HEK293 (cell line): Measurements from ENCODE around the gene SULT1A3.

Source experiments
- CTCF ChIA-PET: fragments of 350-600 bp; formaldehyde crosslinking; extraction: SDS; loops from one replicate; lab custom pipeline; 2021; ENCODE audit warnings: antibody characterized with exemption; lab: Yijun Ruan, JAX
- POLR2A ChIA-PET: fragments of 300-600 bp; formaldehyde crosslinking; extraction: SDS; loops from one replicate; lab custom pipeline; 2020; ENCODE audit warnings: antibody characterized with exemption, inconsistent platforms; lab: Yijun Ruan, JAX
- H3K27ac ChIP-seq: fragments of 200-500 bp; sonication (Bioruptor generic); 2 replicates; pipeline ENCODE4 v1.5.1; 2014; ENCODE audit warnings: low read depth, low read length, control low read depth, inconsistent platforms; ENCODE audit errors: extremely low read depth
- H3K36me3 ChIP-seq, 2 experiments: fragments of 200-500 bp in 1 of 2; sonication (Bioruptor generic) in 1 of 2; 1 replicate in 1 of 2; 2 replicates in 1 of 2; pipeline ENCODE4 v1.5.1; 2014 to 2017; ENCODE audit warnings: inconsistent platforms in 2 of 2, low read length in 2 of 2; ENCODE audit not compliant: control insufficient read depth in 2 of 2, insufficient read depth in 1 of 2
- H3K4me1 ChIP-seq: fragments of 200-500 bp; sonication (Bioruptor generic); 2 replicates; pipeline ENCODE4 v1.5.1; 2014; ENCODE audit warnings: mild to moderate bottlenecking, low read length, inconsistent platforms; ENCODE audit not compliant: control insufficient read depth, insufficient read depth
- H3K4me3 ChIP-seq: 2 replicates; pipeline ENCODE4 v1.5.1; 2011; ENCODE audit warnings: low read depth, mild to moderate bottlenecking, control low read depth, low read length, moderate library complexity
- H3K9me3 ChIP-seq: fragments of 200-500 bp; sonication (Bioruptor generic); 2 replicates; pipeline ENCODE4 v1.5.1; 2014; ENCODE audit warnings: low read depth, low read length, inconsistent platforms; ENCODE audit not compliant: control insufficient read depth, insufficient read depth
- BCL11B ChIP-seq: fragments of 450-650 bp; formaldehyde crosslinking; IDR thresholded peaks from 2 replicates; pipeline ENCODE4 v1.5.1; 2016; ENCODE audit warnings: low read depth, missing biosample characterization, missing genetic modification characterization
- EGR2 ChIP-seq: fragments of 450-650 bp; formaldehyde crosslinking; IDR thresholded peaks from 2 replicates; pipeline ENCODE4 v1.5.1; 2016; ENCODE audit warnings: low read depth, missing biosample characterization, missing genetic modification characterization
- KLF1 ChIP-seq: fragments of 450-650 bp; formaldehyde crosslinking; IDR thresholded peaks from 2 replicates; pipeline ENCODE4 v1.5.1; 2016; ENCODE audit warnings: missing biosample characterization, missing genetic modification characterization
- KLF7 ChIP-seq: fragments of 450-650 bp; formaldehyde crosslinking; IDR thresholded peaks from 2 replicates; pipeline ENCODE4 v1.5.1; 2016; ENCODE audit warnings: missing biosample characterization, missing genetic modification characterization, borderline replicate concordance
- PATZ1 ChIP-seq: fragments of 450-650 bp; formaldehyde crosslinking; IDR thresholded peaks from 2 replicates; pipeline ENCODE4 v1.5.1; 2016; ENCODE audit warnings: missing biosample characterization, missing genetic modification characterization
- ZFP3 ChIP-seq: fragments of 450-650 bp; formaldehyde crosslinking; IDR thresholded peaks from 2 replicates; pipeline ENCODE4 v1.5.1; 2016; ENCODE audit warnings: low read depth, missing biosample characterization, missing genetic modification characterization
- ZFP37 ChIP-seq: fragments of 450-650 bp; formaldehyde crosslinking; IDR thresholded peaks from 2 replicates; pipeline ENCODE4 v1.5.1; 2016; ENCODE audit warnings: missing biosample characterization, missing genetic modification characterization
- ZNF140 ChIP-seq: fragments of 450-650 bp; formaldehyde crosslinking; IDR thresholded peaks from 2 replicates; pipeline ENCODE4 v1.5.1; 2016; ENCODE audit warnings: missing biosample characterization, missing genetic modification characterization
- ZNF202 ChIP-seq: fragments of 450-650 bp; formaldehyde crosslinking; IDR thresholded peaks from 2 replicates; pipeline ENCODE4 v1.5.1; 2016; ENCODE audit warnings: missing biosample characterization, missing genetic modification characterization, borderline replicate concordance
- ZNF416 ChIP-seq: fragments of 450-650 bp; formaldehyde crosslinking; IDR thresholded peaks from 2 replicates; pipeline ENCODE4 v1.5.1; 2016; ENCODE audit warnings: missing biosample characterization, missing genetic modification characterization
- ZNF529 ChIP-seq: fragments of 450-650 bp; formaldehyde crosslinking; IDR thresholded peaks from 2 replicates; pipeline ENCODE4 v1.5.1; 2017; ENCODE audit warnings: missing genetic modification characterization, missing biosample characterization; ENCODE audit not compliant: insufficient replicate concordance
- ZNF549 ChIP-seq: fragments of 450-650 bp; IDR thresholded peaks from 2 replicates; pipeline ENCODE4 v1.5.1; 2018; ENCODE audit warnings: missing biosample characterization, missing genetic modification characterization, mild to moderate bottlenecking, inconsistent platforms, moderate library complexity
- ZNF677 ChIP-seq: fragments of 450-650 bp; IDR thresholded peaks from 2 replicates; pipeline ENCODE4 v1.5.0; 2018; ENCODE audit warnings: missing biosample characterization, mild to moderate bottlenecking, missing genetic modification characterization, moderate library complexity
- ZNF776 ChIP-seq: fragments of 450-650 bp; formaldehyde crosslinking; IDR thresholded peaks from 2 replicates; pipeline ENCODE4 v1.5.0; 2017; ENCODE audit warnings: missing biosample characterization, missing genetic modification characterization, borderline replicate concordance
- ZNF785 ChIP-seq: fragments of 450-650 bp; formaldehyde crosslinking; IDR thresholded peaks from 2 replicates; pipeline ENCODE4 v1.5.1; 2016; ENCODE audit warnings: missing biosample characterization, missing genetic modification characterization
- ZNF837 ChIP-seq: fragments of 450-650 bp; formaldehyde crosslinking; IDR thresholded peaks from 2 replicates; pipeline ENCODE4 v1.5.1; 2016; ENCODE audit warnings: missing biosample characterization, missing genetic modification characterization
- ZSCAN18 ChIP-seq: fragments of 450-650 bp; formaldehyde crosslinking; IDR thresholded peaks from 2 replicates; pipeline ENCODE4 v1.5.1; 2016; ENCODE audit warnings: missing biosample characterization, missing genetic modification characterization
- ZSCAN23 ChIP-seq: fragments of 450-650 bp; formaldehyde crosslinking; IDR thresholded peaks from 2 replicates; pipeline ENCODE4 v1.5.1; 2016; ENCODE audit warnings: missing biosample characterization, missing genetic modification characterization
- ZXDB ChIP-seq: fragments of 450-650 bp; formaldehyde crosslinking; IDR thresholded peaks from 2 replicates; pipeline ENCODE4 v1.5.1; 2016; ENCODE audit warnings: missing biosample characterization, missing genetic modification characterization
- TF ChIP-seq, protein P1 (sequence below): fragments of 450-650 bp; formaldehyde crosslinking; IDR thresholded peaks from 2 replicates; pipeline ENCODE4 v1.5.1; 2016; ENCODE audit warnings: missing biosample characterization, missing genetic modification characterization
- TF ChIP-seq, protein P2 (sequence below): fragments of 450-650 bp; formaldehyde crosslinking; IDR thresholded peaks from 2 replicates; pipeline ENCODE4 v1.5.1; 2016; ENCODE audit warnings: missing biosample characterization, missing genetic modification characterization
- TF ChIP-seq, protein P3 (sequence below): fragments of 450-650 bp; formaldehyde crosslinking; IDR thresholded peaks from 2 replicates; pipeline ENCODE4 v1.5.1; 2016; ENCODE audit warnings: missing biosample characterization, missing genetic modification characterization

SULT1A3 gene

GRCh38 chr16:30179931-30180330 lies 19.1 kb upstream of the SULT1A3 start:
- Histone ChIP-seq H3K36me3 (no peaks in the 10 kb centered on the region), H3K4me1 (peaks cover 5% of the 10 kb centered on the region; the same call in 1 of the 2 replicates), H3K9me3 (no peaks in the 10 kb centered on the region), H3K27ac (no peak overlapping the region), H3K4me3 (no peak overlapping the region)
- TF ChIP-seq, protein P1, sequence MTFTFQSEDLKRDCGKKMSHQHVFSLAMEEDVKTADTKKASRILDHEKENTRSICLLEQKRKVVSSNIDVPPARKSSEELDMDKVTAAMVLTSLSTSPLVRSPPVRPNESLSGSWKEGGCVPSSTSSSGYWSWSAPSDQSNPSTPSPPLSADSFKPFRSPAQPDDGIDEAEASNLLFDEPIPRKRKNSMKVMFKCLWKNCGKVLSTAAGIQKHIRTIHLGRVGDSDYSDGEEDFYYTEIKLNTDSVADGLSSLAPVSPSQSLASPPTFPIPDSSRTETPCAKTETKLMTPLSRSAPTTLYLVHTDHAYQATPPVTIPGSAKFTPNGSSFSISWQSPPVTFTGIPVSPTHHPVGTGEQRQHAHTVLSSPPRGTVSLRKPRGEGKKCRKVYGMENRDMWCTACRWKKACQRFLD (tag by site-specific recombination), result no peak
- no peak for TF ChIP-seq ZNF416 (tag by site-specific recombination)
- CTCF ChIA-PET, result interaction anchor here (0.6 to 1.6 kb wide), 3 partner anchors 14 to 88 kb away, joined by 3 to 4 read pairs (median 3); partner anchors contain the start of gene TBX6
- POLR2A ChIA-PET, result interaction anchor here (0.6 to 1.3 kb wide), 3 partner anchors 59 to 208 kb away, joined by 4 to 8 read pairs (median 4); no protein-coding TSS in a partner anchor

DNA sequence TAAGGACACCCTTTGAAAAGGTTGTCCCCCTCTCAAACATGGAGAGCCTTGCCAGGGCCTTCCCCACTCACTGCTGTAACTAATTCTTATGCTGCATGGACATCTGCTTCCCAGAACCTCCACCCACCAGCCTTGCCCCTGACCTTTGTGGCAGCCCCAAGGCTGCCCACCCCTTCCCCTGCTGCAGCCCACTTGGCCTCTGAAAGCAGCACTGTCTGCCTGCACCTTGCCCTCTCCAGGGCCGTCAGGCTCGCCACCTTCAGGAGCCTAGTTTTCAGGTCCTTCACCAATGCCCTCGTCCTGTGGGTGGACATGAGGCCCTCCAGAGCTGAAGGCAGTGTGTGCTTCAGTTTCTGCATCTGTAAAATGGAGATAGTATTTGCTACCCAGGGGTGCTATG lies 18.3 kb upstream of the SULT1A3 start:
- Histone ChIP-seq H3K9me3 (no peaks in the 10 kb centered on the region), H3K36me3 (no peaks in the 10 kb centered on the region), H3K27ac (no peak overlapping the region), H3K4me1 (peaks cover 5% of the 10 kb centered on the region; the same call in 1 of the 2 replicates), H3K4me3 (no peak overlapping the region)
- TF ChIP-seq EGR2 (tag by site-specific recombination), result 0 out of 2 replicates have a peak, but pooled peaks have one; percentile 17
- TF ChIP-seq, protein P2, sequence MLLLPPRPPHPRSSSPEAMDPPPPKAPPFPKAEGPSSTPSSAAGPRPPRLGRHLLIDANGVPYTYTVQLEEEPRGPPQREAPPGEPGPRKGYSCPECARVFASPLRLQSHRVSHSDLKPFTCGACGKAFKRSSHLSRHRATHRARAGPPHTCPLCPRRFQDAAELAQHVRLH, result no peak
- CTCF ChIA-PET, result no interaction called here
- POLR2A ChIA-PET, result interaction anchor here (0.6 kb wide), 1 partner anchor 207 kb away, joined by 4 read pairs; no protein-coding TSS in a partner anchor

DNA sequence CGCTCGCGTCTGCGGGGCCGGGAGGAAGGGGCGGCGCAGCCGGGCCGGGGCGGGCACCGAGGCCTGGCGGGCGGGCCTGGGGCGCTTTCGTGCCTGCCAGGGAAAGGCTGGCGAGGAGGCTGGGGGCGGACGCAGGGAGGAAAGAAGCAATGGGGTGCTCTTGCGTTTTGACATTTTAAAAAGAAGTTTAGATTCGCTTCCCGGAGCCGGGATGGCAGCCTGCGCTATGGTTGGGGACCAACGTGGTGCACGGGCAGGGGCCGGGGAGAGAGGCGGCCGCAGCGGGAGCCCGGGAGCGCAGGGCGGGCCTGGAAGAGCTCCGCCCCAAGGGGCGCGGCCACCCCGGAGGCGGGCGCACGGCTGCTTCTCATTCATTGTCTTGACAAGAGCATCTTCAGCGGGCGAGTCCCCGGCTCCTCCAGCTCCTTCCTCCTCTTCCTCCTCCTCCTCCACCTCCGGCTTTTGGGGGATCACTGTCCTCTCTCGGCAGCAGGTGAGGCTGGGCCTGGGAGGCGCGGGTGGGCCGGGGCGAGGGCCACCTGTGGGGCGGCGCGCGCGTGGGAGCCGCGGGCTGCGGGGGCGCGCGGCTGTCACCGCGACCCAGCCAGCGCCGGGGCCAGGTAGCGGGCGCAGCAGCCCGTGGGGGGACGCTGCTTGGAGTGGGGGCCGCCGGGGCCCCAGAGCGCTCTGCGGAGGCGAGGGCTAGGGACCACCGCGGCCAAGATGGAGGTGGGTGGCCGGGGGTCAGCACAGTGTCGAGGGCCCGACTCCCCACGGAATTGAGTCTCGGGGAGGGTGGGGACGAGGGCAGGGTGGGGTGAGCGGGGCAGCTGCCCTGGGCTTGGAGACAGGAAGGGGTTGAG lies 15.6 kb upstream of the SULT1A3 start, which contains the start of gene CORO1A:
TSS of gene CORO1A (plus strand) at position 370 of the 863 bp plus-strand sequence. CDS start 1,608 bp downstream, outside the sequence.
- no peak within 1 kb of the TSS; the same call in 1 of the 2 replicates for H3K27ac ChIP-seq
- POLR2A ChIA-PET, result interaction anchor here (0.5 to 1.1 kb wide), 8 partner anchors 80 to 475 kb away, joined by 3 to 7 read pairs (median 3); partner anchors contain the start of genes ALDOA and DCTPP1
- peaks cover 5% of the 10 kb centered on the region; the same call in 1 of the 2 replicates for H3K4me1 ChIP-seq
- H3K4me3 ChIP-seq, result peak within 1 kb of the TSS; percentile 46
- H3K36me3 ChIP-seq, result peaks cover 0 to 15% of the 10 kb centered on the region in 2 experiments; a peak in 1 of 3 replicates
- CTCF ChIA-PET, result interaction anchor here (0.6 to 1.7 kb wide), 2 partner anchors 27 to 226 kb away, joined by 4 read pairs; no protein-coding TSS in a partner anchor
- no peaks in the 10 kb centered on the region for H3K9me3 ChIP-seq
- TF ChIP-seq ZNF785 (no peak), ZSCAN23 (tag by site-specific recombination) (no peak), ZSCAN18 (tag by site-specific recombination) (no peak), ZNF202 (tag by site-specific recombination) (no peak), KLF1 (tag by site-specific recombination) (peak; percentile 69; the same call in 1 of the 2 replicates), ZFP37 (tag by site-specific recombination) (no peak), ZNF529 (no peak), ZNF776 (tag by site-specific recombination) (no peak), ZNF837 (tag by site-specific recombination) (no peak), ZNF549 (tag by site-specific recombination) (no peak), BCL11B (tag by site-specific recombination) (no peak), ZNF140 (tag by site-specific recombination) (no peak), PATZ1 (tag by site-specific recombination) (peak; percentile 80), KLF7 (tag by site-specific recombination) (no peak), ZNF677 (0 out of 2 replicates have a peak, but pooled peaks have one; percentile 16), ZXDB (tag by site-specific recombination) (peak; percentile 90), ZFP3 (no peak)
- TF ChIP-seq, protein P3, sequence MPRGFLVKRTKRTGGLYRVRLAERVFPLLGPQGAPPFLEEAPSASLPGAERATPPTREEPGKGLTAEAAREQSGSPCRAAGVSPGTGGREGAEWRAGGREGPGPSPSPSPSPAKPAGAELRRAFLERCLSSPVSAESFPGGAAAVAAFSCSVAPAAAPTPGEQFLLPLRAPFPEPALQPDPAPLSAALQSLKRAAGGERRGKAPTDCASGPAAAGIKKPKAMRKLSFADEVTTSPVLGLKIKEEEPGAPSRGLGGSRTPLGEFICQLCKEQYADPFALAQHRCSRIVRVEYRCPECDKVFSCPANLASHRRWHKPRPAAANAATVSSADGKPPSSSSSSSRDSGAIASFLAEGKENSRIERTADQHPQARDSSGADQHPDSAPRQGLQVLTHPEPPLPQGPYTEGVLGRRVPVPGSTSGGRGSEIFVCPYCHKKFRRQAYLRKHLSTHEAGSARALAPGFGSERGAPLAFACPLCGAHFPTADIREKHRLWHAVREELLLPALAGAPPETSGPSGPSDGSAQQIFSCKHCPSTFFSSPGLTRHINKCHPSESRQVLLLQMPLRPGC (tag by site-specific recombination), result no peak
